Panc1 (cell line): ENCODE data around the gene BCL2L11. TPM values are rescaled to one million over a fixed set of nuclear protein-coding genes. Genes with fewer than 3 reads are reported as not detected.

Source experiments
- ATAC-seq: fragments of 200-7000 bp; cut with Tn5 transposase; 2 replicates; pipeline ENCODE4 v1.9.1; 2020; ENCODE audit warnings: mild to moderate bottlenecking, moderate library complexity
- BruUV-seq: library from RNA; stranded (reverse); fragments of 400-500 nt; replicated peaks from 2 replicates; lab custom pipeline; 2021; lab: Mats Ljungman, UMichigan
- CTCF ChIA-PET: fragments of 300-600 bp; sonication (Branson Sonifier 250); formaldehyde crosslinking; loops from one replicate; lab custom pipeline; 2022; ENCODE audit warnings: antibody characterized with exemption; lab: Charles Lee
- POLR2A ChIA-PET: fragments of 300-600 bp; sonication (Branson Sonifier 250); formaldehyde crosslinking; loops from one replicate; lab custom pipeline; 2022; ENCODE audit warnings: antibody characterized with exemption; lab: Charles Lee
- DNase-seq: peaks from one replicate; pipeline ENCODE4 v3.0.0-alpha.2; 2010; ENCODE audit warnings: low read depth, low spot score
- H3K27ac ChIP-seq: 2 replicates; pipeline ENCODE4 v1.5.1; 2011; ENCODE audit warnings: mild to moderate bottlenecking, low read length, inconsistent platforms
- H3K27me3 ChIP-seq: fragments of 200-500 bp; sonication (Bioruptor generic); 2 replicates; pipeline ENCODE4 v1.6.0; 2014; ENCODE audit warnings: low read length, inconsistent platforms; ENCODE audit not compliant: control insufficient read depth, insufficient read depth
- H3K36me3 ChIP-seq: fragments of 200-500 bp; sonication (Bioruptor generic); 2 replicates; pipeline ENCODE4 v1.5.1; 2014; ENCODE audit warnings: inconsistent platforms, mild to moderate bottlenecking, low read length, moderate library complexity; ENCODE audit not compliant: control insufficient read depth, insufficient read depth
- H3K4me1 ChIP-seq: 2 replicates; pipeline ENCODE4 v1.5.1; 2011; ENCODE audit warnings: inconsistent platforms, mild to moderate bottlenecking, low read length, moderate library complexity; ENCODE audit not compliant: control insufficient read depth, insufficient read depth
- H3K4me3 ChIP-seq, 2 experiments: 2 replicates each; pipeline ENCODE4 v1.5.1; 2011 to 2012; ENCODE audit warnings: low read depth in 2 of 2, low read length in 2 of 2, mild to moderate bottlenecking in 2 of 2, inconsistent platforms in 1 of 2, moderate library complexity in 1 of 2
- H3K9me3 ChIP-seq: fragments of 200-500 bp; sonication (Bioruptor generic); 2 replicates; pipeline ENCODE4 v1.5.1; 2014; ENCODE audit warnings: low read depth, mild to moderate bottlenecking, inconsistent platforms, low read length, moderate library complexity; ENCODE audit not compliant: control insufficient read depth, insufficient read depth
- POLR2AphosphoS5 ChIP-seq: IDR thresholded peaks from 2 replicates; pipeline ENCODE4 v1.6.1; 2012; ENCODE audit warnings: mild to moderate bottlenecking, low read depth, low read length, moderate library complexity
- SIN3A ChIP-seq: IDR thresholded peaks from 2 replicates; pipeline ENCODE4 v1.6.1; 2012; ENCODE audit warnings: low read depth, mild to moderate bottlenecking, low read length, moderate library complexity, borderline replicate concordance; ENCODE audit not compliant: insufficient read depth
- TCF7L2 ChIP-seq: IDR thresholded peaks from 2 replicates; pipeline ENCODE4 v1.6.1; 2011; ENCODE audit warnings: mild to moderate bottlenecking, low read depth, low read length, inconsistent platforms
- in situ Hi-C: cut with HindIII; loops from 2 replicates; pipeline ENCODE4 v1.10.0; 2016; ENCODE audit warnings: low sequenced_read_pairs, low pct_unique_long_range_greater_than_20kb
- intact Hi-C: fragments of 100-400 bp; cut with micrococcal nuclease; formaldehyde crosslinking; loops from one replicate; pipeline ENCODE4 v1.10.0; 2022; ENCODE audit not compliant: unreplicated experiment
- total RNA-seq: library from RNA; stranded (reverse); gene quantifications from one replicate; pipeline ENCODE4 v1.2.1, GENCODE V29; 2021; ENCODE audit not compliant: unreplicated experiment
- TF ChIP-seq, protein P1 (sequence below), 2 experiments: IDR thresholded peaks; 2 replicates each; pipeline ENCODE4 v1.6.1; 2011 to 2012; ENCODE audit warnings: low read depth in 2 of 2, control low read depth in 1 of 2, low read length in 1 of 2, mild to moderate bottlenecking in 1 of 2, moderate library complexity in 1 of 2; ENCODE audit not compliant: insufficient read depth in 1 of 2
- TF ChIP-seq, protein P2 (sequence below): fragments of 450-650 bp; IDR thresholded peaks from 2 replicates; pipeline ENCODE4 v1.5.1; 2017; ENCODE audit warnings: mild to moderate bottlenecking

BCL2L11 gene
- total RNA-seq, 1 experiment from 2014 or later: 43.8 TPM

DNA sequence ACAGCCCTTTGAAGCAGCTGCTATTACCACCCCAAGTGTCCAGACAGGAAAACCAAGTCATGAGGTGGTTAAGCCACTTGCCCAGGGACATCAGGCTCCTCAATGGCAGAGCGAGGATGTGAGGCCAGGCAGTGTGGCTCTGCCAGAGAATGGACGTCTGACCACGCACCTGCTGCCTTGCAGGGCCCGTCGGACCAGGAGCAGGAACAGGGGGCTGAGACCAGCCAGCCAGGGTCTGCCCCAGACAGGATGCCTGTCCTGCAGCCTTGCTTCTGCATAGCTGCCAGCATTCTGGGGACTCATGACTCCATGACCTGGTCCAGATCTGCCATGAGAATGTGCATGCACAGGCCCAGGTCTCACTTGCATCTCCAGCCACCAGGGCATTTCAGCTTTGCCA lies 52.0 kb downstream of the BCL2L11 start:
- Histone ChIP-seq H3K4me1 (peaks cover 12% of the 10 kb centered on the region), H3K27ac (no peak overlapping the region), H3K36me3 (no peaks in the 10 kb centered on the region), H3K9me3 (no peaks in the 10 kb centered on the region), H3K27me3 (no peaks in the 10 kb centered on the region), H3K4me3 (no peak overlapping the region)
- no peak for DNase-seq
- in situ Hi-C loops: no loop called here
- BruUV-seq: no TSS peak
- intact Hi-C loops: no loop called here
- ChIA-PET POLR2A (no interaction called here), CTCF (no interaction called here)
- ATAC-seq: no peak
- no peak for TF ChIP-seq POLR2AphosphoS5
- TF ChIP-seq, protein P1, sequence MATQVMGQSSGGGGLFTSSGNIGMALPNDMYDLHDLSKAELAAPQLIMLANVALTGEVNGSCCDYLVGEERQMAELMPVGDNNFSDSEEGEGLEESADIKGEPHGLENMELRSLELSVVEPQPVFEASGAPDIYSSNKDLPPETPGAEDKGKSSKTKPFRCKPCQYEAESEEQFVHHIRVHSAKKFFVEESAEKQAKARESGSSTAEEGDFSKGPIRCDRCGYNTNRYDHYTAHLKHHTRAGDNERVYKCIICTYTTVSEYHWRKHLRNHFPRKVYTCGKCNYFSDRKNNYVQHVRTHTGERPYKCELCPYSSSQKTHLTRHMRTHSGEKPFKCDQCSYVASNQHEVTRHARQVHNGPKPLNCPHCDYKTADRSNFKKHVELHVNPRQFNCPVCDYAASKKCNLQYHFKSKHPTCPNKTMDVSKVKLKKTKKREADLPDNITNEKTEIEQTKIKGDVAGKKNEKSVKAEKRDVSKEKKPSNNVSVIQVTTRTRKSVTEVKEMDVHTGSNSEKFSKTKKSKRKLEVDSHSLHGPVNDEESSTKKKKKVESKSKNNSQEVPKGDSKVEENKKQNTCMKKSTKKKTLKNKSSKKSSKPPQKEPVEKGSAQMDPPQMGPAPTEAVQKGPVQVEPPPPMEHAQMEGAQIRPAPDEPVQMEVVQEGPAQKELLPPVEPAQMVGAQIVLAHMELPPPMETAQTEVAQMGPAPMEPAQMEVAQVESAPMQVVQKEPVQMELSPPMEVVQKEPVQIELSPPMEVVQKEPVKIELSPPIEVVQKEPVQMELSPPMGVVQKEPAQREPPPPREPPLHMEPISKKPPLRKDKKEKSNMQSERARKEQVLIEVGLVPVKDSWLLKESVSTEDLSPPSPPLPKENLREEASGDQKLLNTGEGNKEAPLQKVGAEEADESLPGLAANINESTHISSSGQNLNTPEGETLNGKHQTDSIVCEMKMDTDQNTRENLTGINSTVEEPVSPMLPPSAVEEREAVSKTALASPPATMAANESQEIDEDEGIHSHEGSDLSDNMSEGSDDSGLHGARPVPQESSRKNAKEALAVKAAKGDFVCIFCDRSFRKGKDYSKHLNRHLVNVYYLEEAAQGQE (IDR thresholded peaks at IDR 0.05; ENCODE audit: insufficient read depth in 1 of 2, low read depth in 2 of 2, low read length in 1 of 2): no peak
- no peak for TF ChIP-seq TCF7L2

DNA sequence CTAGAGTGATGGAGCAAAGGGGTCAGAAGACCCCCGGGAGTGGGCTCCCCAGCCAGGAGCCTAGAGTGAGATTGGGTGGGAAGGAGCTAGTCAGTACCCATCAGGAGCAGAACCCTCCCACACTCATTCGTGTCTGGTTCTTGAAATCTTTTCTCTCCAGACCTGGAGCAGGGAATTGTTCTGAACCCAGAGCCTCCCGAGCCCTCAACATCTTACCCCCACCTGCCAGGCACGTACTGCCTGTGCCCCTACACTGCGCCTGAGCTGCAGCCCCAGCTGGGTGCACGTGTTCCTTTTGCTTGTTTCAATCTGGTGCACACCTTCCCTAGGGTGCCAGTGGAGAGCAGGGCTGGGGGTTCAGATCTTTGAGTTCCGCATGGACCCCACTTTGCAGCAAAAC lies 52.6 kb downstream of the BCL2L11 start:
- ChIA-PET POLR2A (no interaction called here), CTCF (no interaction called here)
- no TSS peak for BruUV-seq
- Histone ChIP-seq H3K27ac (no peak overlapping the region), H3K4me3 (no peak overlapping the region), H3K27me3 (no peaks in the 10 kb centered on the region), H3K36me3 (no peaks in the 10 kb centered on the region), H3K4me1 (peaks cover 5% of the 10 kb centered on the region), H3K9me3 (no peaks in the 10 kb centered on the region)
- intact Hi-C loops (no loop called here), in situ Hi-C loops (no loop called here)
- TF ChIP-seq, protein P1 (IDR thresholded peaks at IDR 0.05; ENCODE audit: insufficient read depth in 1 of 2, low read depth in 2 of 2, low read length in 1 of 2): no peak
- TF ChIP-seq SIN3A: no peak
- TF ChIP-seq, protein P2, sequence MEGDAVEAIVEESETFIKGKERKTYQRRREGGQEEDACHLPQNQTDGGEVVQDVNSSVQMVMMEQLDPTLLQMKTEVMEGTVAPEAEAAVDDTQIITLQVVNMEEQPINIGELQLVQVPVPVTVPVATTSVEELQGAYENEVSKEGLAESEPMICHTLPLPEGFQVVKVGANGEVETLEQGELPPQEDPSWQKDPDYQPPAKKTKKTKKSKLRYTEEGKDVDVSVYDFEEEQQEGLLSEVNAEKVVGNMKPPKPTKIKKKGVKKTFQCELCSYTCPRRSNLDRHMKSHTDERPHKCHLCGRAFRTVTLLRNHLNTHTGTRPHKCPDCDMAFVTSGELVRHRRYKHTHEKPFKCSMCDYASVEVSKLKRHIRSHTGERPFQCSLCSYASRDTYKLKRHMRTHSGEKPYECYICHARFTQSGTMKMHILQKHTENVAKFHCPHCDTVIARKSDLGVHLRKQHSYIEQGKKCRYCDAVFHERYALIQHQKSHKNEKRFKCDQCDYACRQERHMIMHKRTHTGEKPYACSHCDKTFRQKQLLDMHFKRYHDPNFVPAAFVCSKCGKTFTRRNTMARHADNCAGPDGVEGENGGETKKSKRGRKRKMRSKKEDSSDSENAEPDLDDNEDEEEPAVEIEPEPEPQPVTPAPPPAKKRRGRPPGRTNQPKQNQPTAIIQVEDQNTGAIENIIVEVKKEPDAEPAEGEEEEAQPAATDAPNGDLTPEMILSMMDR: no peak
- no peak for TF ChIP-seq POLR2AphosphoS5
- DNase-seq: no peak
- no peak for ATAC-seq
